ENCODE data around the gene TTLL3.

DNA sequence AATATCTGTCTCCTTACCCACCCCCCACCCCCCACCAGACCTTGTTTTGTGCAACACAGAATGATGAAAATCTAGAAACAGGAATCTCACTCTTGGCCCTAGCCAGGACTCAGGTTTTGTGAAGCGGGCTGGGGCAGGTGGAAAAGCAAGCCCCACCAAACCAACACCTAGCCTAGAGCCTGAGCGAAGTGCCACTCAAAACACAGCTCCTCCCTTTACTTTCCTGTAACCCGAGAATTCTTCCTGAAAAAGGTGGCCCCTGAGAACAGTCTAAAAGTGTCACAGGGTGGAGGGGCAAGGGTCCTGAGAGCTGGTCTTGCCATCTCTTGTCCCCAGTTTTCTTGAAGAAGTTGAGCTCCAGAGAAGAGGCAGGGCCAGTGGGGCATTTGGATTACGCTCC, 51.1 kb downstream of the TTLL3 start:
- TF ChIP-seq POLR2AphosphoS5 (IDR thresholded peaks at IDR 0.05; ENCODE audit: low read depth, low read length): no peak
- no peak for TF ChIP-seq POLR2A (IDR thresholded peaks at IDR 0.05; ENCODE audit: low read depth, low read length)

Measured in GM12892 (cell line).